SK-N-SH treated with all-trans-retinoic acid at 6 μM for 48 hours (cell line): Measurements from ENCODE around the gene RPS6KA4.

Experiments
- ATAC-seq: fragments of 200-7000 bp; cut with Tn5 transposase; 3 replicates; pipeline ENCODE4 v1.9.1; 2020; ENCODE audit warnings: mild to moderate bottlenecking, moderate library complexity
- ARNTL ChIP-seq: fragments of 450-650 bp; formaldehyde crosslinking; IDR thresholded peaks from 2 replicates; pipeline ENCODE4 v1.5.0; 2020; ENCODE audit warnings: low read depth, mild to moderate bottlenecking, moderate library complexity, borderline replicate concordance
- BACH2 ChIP-seq: fragments of 250-450 bp; sonication (Bioruptor Pico); IDR thresholded peaks from 2 replicates; pipeline ENCODE4 v1.9.0; 2021; ENCODE audit warnings: mild to moderate bottlenecking, borderline replicate concordance
- CSDC2 ChIP-seq: fragments of 250-450 bp; sonication (Bioruptor Pico); IDR thresholded peaks from 2 replicates; pipeline ENCODE4 v1.5.0; 2020; ENCODE audit warnings: mild to moderate bottlenecking, moderate library complexity
- GLIS3 ChIP-seq: fragments of 250-450 bp; sonication (Bioruptor Pico); IDR thresholded peaks from 2 replicates; pipeline ENCODE4 v1.5.0; 2020; ENCODE audit warnings: mild to moderate bottlenecking, moderate library complexity
- ISL1 ChIP-seq: fragments of 250-450 bp; sonication (Bioruptor Pico); IDR thresholded peaks from 2 replicates; pipeline ENCODE4 v2.1.2; 2022; ENCODE audit warnings: mild to moderate bottlenecking, moderate library complexity
- OSR1 ChIP-seq: fragments of 250-450 bp; sonication (Bioruptor Pico); IDR thresholded peaks from 2 replicates; pipeline ENCODE4 v1.8.0; 2022; ENCODE audit warnings: moderate library complexity, mild to moderate bottlenecking, inconsistent platforms
- PATZ1 ChIP-seq: fragments of 250-450 bp; sonication (Bioruptor Pico); IDR thresholded peaks from 2 replicates; pipeline ENCODE4 v1.8.0; 2020; ENCODE audit warnings: mild to moderate bottlenecking, moderate library complexity, borderline replicate concordance
- PPARA ChIP-seq: fragments of 250-450 bp; sonication (Bioruptor Pico); IDR thresholded peaks from 2 replicates; pipeline ENCODE4 v1.5.0; 2020; ENCODE audit warnings: mild to moderate bottlenecking, borderline replicate concordance
- RARB ChIP-seq: fragments of 250-450 bp; sonication (Bioruptor Pico); IDR thresholded peaks from 2 replicates; pipeline ENCODE4 v1.8.0; 2021; ENCODE audit warnings: mild to moderate bottlenecking, moderate library complexity
- SNAI2 ChIP-seq: fragments of 250-450 bp; sonication (Bioruptor Pico); IDR thresholded peaks from 2 replicates; pipeline ENCODE4 v1.5.0; 2020; ENCODE audit warnings: mild to moderate bottlenecking, moderate library complexity
- TCF4 ChIP-seq: fragments of 250-450 bp; sonication (Bioruptor Pico); IDR thresholded peaks from 2 replicates; pipeline ENCODE4 v1.8.0; 2021; ENCODE audit warnings: mild to moderate bottlenecking, moderate library complexity, borderline replicate concordance
- TSHZ2 ChIP-seq: fragments of 250-450 bp; sonication (Bioruptor Pico); IDR thresholded peaks from 2 replicates; pipeline ENCODE4 v1.5.0; 2020; ENCODE audit warnings: mild to moderate bottlenecking, moderate library complexity
- ZC3H10 ChIP-seq: fragments of 250-450 bp; sonication (Bioruptor Pico); IDR thresholded peaks from 2 replicates; pipeline ENCODE4 v1.5.1; 2021; ENCODE audit warnings: mild to moderate bottlenecking, moderate library complexity
- ZFP3 ChIP-seq: fragments of 250-450 bp; sonication (Bioruptor Pico); IDR thresholded peaks from 2 replicates; pipeline ENCODE4 v1.5.0; 2020; ENCODE audit warnings: mild to moderate bottlenecking, moderate library complexity
- ZFP30 ChIP-seq: fragments of 450-650 bp; formaldehyde crosslinking; IDR thresholded peaks from 2 replicates; pipeline ENCODE4 v1.5.0; 2022; ENCODE audit warnings: mild to moderate bottlenecking, moderate library complexity
- ZNF565 ChIP-seq: fragments of 450-650 bp; formaldehyde crosslinking; conservative IDR thresholded peaks from 2 replicates; pipeline ENCODE4 v1.5.0; 2020; ENCODE audit warnings: low read depth, mild to moderate bottlenecking, moderate library complexity
- ZNF70 ChIP-seq: fragments of 450-650 bp; formaldehyde crosslinking; IDR thresholded peaks from 2 replicates; pipeline ENCODE4 v1.5.0; 2020; ENCODE audit warnings: mild to moderate bottlenecking, moderate library complexity
- ZNF8 ChIP-seq: fragments of 450-650 bp; formaldehyde crosslinking; IDR thresholded peaks from 2 replicates; pipeline ENCODE4 v1.5.0; 2020; ENCODE audit warnings: mild to moderate bottlenecking, moderate library complexity
- TF ChIP-seq, protein P1 (sequence below): fragments of 250-450 bp; sonication (Bioruptor Pico); IDR thresholded peaks from 2 replicates; pipeline ENCODE4 v1.5.1; 2020; ENCODE audit warnings: low read depth, mild to moderate bottlenecking, moderate library complexity

The RPS6KA4 gene

GRCh38 chr11:64396079-64396591, 37.2 kb downstream of the RPS6KA4 start:
- TF ChIP-seq ZNF565 (CRISPR knock-in tag) (no peak), ZNF70 (CRISPR knock-in tag) (no peak), TSHZ2 (CRISPR knock-in tag) (no peak), ZC3H10 (CRISPR knock-in tag) (no peak), SNAI2 (CRISPR knock-in tag) (no peak), PPARA (CRISPR knock-in tag) (no peak), PATZ1 (no peak)
- TF ChIP-seq, all 23 proteins: peak for 0
- ATAC-seq: no peak

DNA sequence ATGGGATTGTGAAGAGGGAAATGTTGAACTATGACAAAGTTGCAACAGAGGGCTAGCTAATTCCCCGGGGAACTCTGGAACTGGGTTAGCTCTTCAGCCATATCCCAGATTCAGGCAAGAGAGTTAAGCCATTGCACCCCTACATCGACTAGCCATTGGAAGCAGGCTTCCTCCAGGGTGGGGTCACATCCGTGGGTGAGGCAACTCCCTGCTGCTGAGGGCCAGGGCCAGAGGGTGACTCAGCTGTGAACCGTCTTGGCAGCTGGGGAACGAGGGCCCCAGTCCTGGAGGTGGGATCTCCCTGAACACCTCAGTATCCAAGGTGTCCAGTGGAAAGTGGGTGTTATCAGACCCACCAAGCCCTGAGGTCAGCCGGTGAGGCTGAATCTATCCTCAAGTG, 41.1 kb downstream of the RPS6KA4 start:
- TF ChIP-seq ZNF8 (CRISPR knock-in tag): no peak
- TF ChIP-seq ZFP30 (CRISPR knock-in tag): no peak
- no peak for TF ChIP-seq RARB (CRISPR knock-in tag)
- TF ChIP-seq ZFP3 (CRISPR knock-in tag): no peak
- TF ChIP-seq BACH2 (CRISPR knock-in tag): no peak
- no peak for ATAC-seq

DNA sequence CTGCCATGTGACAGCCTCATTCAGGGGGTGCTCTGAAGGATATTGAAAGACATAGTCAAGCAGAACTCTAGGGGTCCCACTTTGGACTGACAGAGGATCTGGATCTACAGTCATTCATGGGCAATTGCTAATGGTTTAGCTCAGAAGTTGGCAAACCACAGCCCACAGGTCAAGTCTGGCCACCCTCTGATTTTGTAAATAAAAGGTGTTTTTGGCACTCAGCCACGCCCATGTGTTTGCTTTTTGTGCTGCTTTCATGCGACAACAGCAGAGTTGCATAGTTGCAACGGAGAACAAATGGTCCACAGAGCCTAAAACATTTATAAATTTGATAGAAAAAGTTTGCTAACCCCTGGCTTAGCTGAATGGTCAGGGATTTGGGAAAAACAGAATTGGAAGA, 41.7 kb downstream of the RPS6KA4 start:
- no peak for TF ChIP-seq ZNF565 (CRISPR knock-in tag)
- no peak for TF ChIP-seq ISL1 (CRISPR knock-in tag)
- no peak for TF ChIP-seq ZFP30 (CRISPR knock-in tag)
- TF ChIP-seq BACH2 (CRISPR knock-in tag): no peak
- no peak for TF ChIP-seq CSDC2
- TF ChIP-seq ZNF70 (CRISPR knock-in tag): no peak
- TF ChIP-seq, protein P1, sequence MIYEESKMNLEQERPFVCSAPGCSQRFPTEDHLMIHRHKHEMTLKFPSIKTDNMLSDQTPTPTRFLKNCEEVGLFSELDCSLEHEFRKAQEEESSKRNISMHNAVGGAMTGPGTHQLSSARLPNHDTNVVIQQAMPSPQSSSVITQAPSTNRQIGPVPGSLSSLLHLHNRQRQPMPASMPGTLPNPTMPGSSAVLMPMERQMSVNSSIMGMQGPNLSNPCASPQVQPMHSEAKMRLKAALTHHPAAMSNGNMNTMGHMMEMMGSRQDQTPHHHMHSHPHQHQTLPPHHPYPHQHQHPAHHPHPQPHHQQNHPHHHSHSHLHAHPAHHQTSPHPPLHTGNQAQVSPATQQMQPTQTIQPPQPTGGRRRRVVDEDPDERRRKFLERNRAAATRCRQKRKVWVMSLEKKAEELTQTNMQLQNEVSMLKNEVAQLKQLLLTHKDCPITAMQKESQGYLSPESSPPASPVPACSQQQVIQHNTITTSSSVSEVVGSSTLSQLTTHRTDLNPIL (CRISPR knock-in tag): no peak
- no peak for TF ChIP-seq PPARA (CRISPR knock-in tag)
- TF ChIP-seq SNAI2 (CRISPR knock-in tag): no peak
- no peak for TF ChIP-seq ZC3H10 (CRISPR knock-in tag)
- no peak for TF ChIP-seq TCF4 (CRISPR knock-in tag)
- no peak for TF ChIP-seq OSR1 (CRISPR knock-in tag)
- TF ChIP-seq PATZ1: no peak
- no peak for ATAC-seq

DNA sequence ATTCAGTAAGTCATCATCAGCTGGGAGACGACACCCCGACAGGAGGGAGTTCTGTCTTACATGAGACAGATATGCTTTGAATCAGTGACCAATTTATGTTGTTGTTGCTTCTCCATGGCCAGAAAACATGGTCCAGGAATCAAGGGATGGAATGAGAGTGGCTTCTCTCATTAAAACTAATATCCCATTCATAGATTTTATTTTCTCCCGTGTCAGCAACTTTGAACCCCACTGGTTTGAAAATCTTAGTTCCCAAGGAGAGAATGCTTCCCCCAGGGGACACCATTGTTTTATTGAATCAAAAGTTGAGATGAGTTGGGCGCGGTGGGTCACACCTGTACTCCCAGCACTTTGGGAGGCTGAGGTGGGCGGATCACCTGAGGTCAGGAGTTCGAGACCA, 42.8 kb downstream of the RPS6KA4 start:
- no peak for ATAC-seq

More for the DNA sequence above, 42.8 kb downstream of the RPS6KA4 start:
- TF ChIP-seq TCF4 (CRISPR knock-in tag) (no peak), ZC3H10 (CRISPR knock-in tag) (no peak), CSDC2 (no peak), RARB (CRISPR knock-in tag) (no peak), PATZ1 (no peak), ARNTL (CRISPR knock-in tag) (no peak), ZNF70 (CRISPR knock-in tag) (no peak), OSR1 (CRISPR knock-in tag) (no peak), GLIS3 (CRISPR knock-in tag) (no peak)
- TF ChIP-seq, protein P1 (CRISPR knock-in tag): no peak
